WTC11 (cell line): ENCODE measurements around the gene SLC25A44.

Experiments
- CTCF ChIP-seq: fragments of 200-600 bp; IDR thresholded peaks from 2 replicates; pipeline ENCODE4 v1.8.0; 2022; ENCODE audit warnings: antibody characterized with exemption
- IRF1 ChIP-seq: sonication (generic); formaldehyde crosslinking; IDR thresholded peaks from 2 replicates; pipeline ENCODE4 v1.8.0; 2023; ENCODE audit warnings: missing genetic modification reagents
- USF1 ChIP-seq: sonication (generic); formaldehyde crosslinking; IDR thresholded peaks from 2 replicates; pipeline ENCODE4 v1.8.0; 2022; ENCODE audit warnings: mild to moderate bottlenecking, missing genetic modification reagents

- TF ChIP-seq IRF1 (CRISPR knock-in tag) (no peak), USF1 (CRISPR knock-in tag) (no peak), CTCF (no peak)
These were observed 32.2 kb downstream of the SLC25A44 start for GRCh38 chr1:156226116-156226538.
